HG03066 (cell line): ENCODE data around the gene PXT1.
A peak's percentile ranks its signal among the peaks of the same experiment; 100 is the strongest.

Experiments
- ATAC-seq: cut with Tn5 transposase; IDR thresholded peaks from one replicate; pipeline ENCODE4 v1.9.1; 2021; ENCODE audit warnings: low read depth; ENCODE audit not compliant: unreplicated experiment

Gene PXT1

GRCh38 chr6:36350681-36351571, 91.7 kb downstream of the PXT1 start:
- ATAC-seq = no peak

- ATAC-seq = no peak
Measured at GRCh38 chr6:36350082-36350481, 92.6 kb downstream of the PXT1 start.

- no peak for ATAC-seq
Measured at GRCh38 chr6:36349240-36349639, 93.4 kb downstream of the PXT1 start.

GRCh38 chr6:36347621-36348020, 95.0 kb downstream of the PXT1 start:
- ATAC-seq = no peak

GRCh38 chr6:36346486-36347273, 96.0 kb downstream of the PXT1 start:
- no peak for ATAC-seq

GRCh38 chr6:36345681-36346466, 96.8 kb downstream of the PXT1 start:
- ATAC-seq = no peak

GRCh38 chr6:36343109-36343680, 99.5 kb downstream of the PXT1 start:
- ATAC-seq = no peak

GRCh38 chr6:36340618-36341454, 101.8 kb downstream of the PXT1 start:
- peak; percentile 58 for ATAC-seq
